GM12892 (cell line): Measurements from ENCODE around the gene LYPD8.

Source experiments
- DNase-seq: peaks from one replicate; pipeline ENCODE4 v3.0.0; 2011; ENCODE audit not compliant: insufficient read length
- FAIRE-seq: peaks from 2 replicates; lab custom pipeline; 2011; peaks lifted over from hg19 to GRCh38; lab: Jason Lieb, UNC
- POLR2A ChIP-seq: IDR thresholded peaks from 2 replicates; pipeline ENCODE4 v1.6.1; 2011; ENCODE audit warnings: low read depth, low read length, control low read depth
- POLR2AphosphoS5 ChIP-seq: IDR thresholded peaks from 2 replicates; pipeline ENCODE4 v1.6.1; 2011; ENCODE audit warnings: low read depth, low read length, control low read depth
- TAF1 ChIP-seq: IDR thresholded peaks from 2 replicates; pipeline ENCODE4 v1.6.1; 2011; ENCODE audit warnings: low read depth, mild to moderate bottlenecking, control low read depth, low read length, borderline replicate concordance

Gene LYPD8

DNA sequence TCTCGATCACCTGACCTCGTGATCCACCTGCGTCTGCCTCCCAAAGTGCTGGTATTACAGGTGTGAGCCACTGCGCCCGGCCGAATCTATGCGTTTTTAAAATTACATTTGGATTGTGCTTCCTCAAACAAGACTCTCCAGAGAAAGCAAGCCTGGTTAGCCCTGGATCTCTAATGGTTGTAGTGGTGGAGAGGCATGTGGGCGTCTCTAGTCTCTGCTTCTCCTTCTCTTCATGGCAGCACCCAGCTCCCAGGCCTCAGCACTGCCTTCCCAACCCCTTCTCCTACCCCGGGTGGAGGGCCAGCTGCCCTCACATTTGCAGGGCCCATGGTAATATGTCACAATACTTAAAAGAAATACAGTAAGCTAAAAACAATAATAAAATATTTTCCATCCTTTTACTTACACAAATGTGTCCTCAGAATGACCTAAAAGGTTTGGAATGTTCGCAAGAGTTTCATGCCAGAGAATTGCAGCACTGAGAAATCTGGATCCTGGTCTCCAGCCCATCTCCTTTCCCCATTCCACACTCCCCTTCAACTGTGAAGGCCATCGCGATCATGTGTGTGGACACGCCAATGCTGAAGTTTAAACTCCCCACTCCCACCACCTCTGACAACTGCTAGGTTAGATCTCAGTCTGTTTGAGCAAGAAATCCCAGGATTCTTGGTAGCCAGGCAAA is 60.0 kb downstream of the LYPD8 start:
- no peak for FAIRE-seq
- TF ChIP-seq TAF1 (no peak), POLR2AphosphoS5 (no peak), POLR2A (no peak)
- no peak for DNase-seq

DNA sequence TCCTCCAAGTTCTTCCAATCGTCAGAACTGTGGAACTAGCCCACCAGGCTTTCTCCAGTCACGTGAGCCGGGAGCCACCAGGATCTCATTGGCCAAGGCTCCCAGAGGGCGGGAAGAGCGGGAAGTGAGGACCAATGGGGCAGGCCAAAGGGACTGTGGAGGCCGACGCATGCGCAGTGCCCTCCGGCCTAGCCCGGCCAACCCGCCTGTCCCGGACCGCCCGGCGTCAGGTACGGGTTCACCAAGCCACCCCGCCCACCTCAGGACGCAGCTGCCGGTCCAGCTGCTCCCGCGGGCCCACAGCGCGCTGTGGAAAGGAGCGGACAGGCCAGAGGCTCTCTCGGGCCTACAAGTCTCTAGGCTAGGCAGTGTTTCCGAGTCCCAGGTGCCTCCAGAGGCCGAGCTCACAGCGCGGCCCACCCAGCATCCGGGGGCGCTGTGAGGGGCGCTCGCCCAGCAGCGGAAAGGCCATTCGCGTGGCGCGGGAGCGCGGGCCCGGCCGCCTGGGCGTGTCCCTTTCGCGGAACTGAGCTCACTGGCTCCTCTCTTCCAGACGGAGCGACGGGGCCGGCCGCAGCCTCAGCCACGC is 63.9 kb downstream of the LYPD8 start:
- no peak for DNase-seq
- no peak for FAIRE-seq
- TF ChIP-seq POLR2AphosphoS5, result no peak
- TF ChIP-seq POLR2A, result no peak
- TF ChIP-seq TAF1, result no peak
